HepG2 (cell line): Measurements from ENCODE around the gene STARD13. TPM values are rescaled to one million over a fixed set of nuclear protein-coding genes. Genes with fewer than 3 reads are reported as not detected.

Experiments
- ATAC-seq: fragments of 200-7000 bp; cut with Tn5 transposase; 3 replicates; pipeline ENCODE4 v1.9.1; 2020; ENCODE audit warnings: mild to moderate bottlenecking, moderate library complexity
- BruUV-seq: library from RNA; stranded (reverse); fragments of 400-500 nt; replicated peaks from 2 replicates; lab custom pipeline; 2021; lab: Mats Ljungman, UMichigan
- CTCF ChIA-PET: fragments of 300-600 bp; formaldehyde crosslinking; extraction: SDS; loops from one replicate; lab custom pipeline; 2021; ENCODE audit warnings: low total read pairs, inconsistent platforms, low intra/inter-chr PET ratio; lab: Yijun Ruan, JAX
- POLR2A ChIA-PET: fragments of 350-600 bp; sonication (Branson Sonifier 250); formaldehyde crosslinking; loops from one replicate; lab custom pipeline; 2020; ENCODE audit warnings: antibody characterized with exemption, inconsistent platforms; lab: Yijun Ruan, JAX
- DNase-seq: peaks from one replicate; pipeline ENCODE4 v3.0.0-alpha.2; 2015; ENCODE audit warnings: low spot score
- FAIRE-seq: peaks from 3 replicates; lab custom pipeline; 2011; peaks lifted over from hg19 to GRCh38; lab: Jason Lieb, UNC
- H2AFZ ChIP-seq: one replicate; pipeline ENCODE4 v1.6.1; 2011; ENCODE audit warnings: low read length, inconsistent platforms
- H3K27ac ChIP-seq: fragments of 300-600 bp; 3 replicates; pipeline ENCODE4 v1.8.0; 2011; ENCODE audit warnings: mixed run types, mild to moderate bottlenecking, mixed read lengths, low read length, inconsistent platforms; ENCODE audit not compliant: insufficient read depth; ENCODE audit errors: extremely low read length
- H3K27me3 ChIP-seq, 2 experiments: fragments of 200-600 bp in 1 of 2; 2 replicates in 1 of 2; 3 replicates in 1 of 2; pipeline versions ENCODE4 v1.6.0 to v1.8.0; 2011; ENCODE audit warnings: low read length in 2 of 2, mild to moderate bottlenecking in 2 of 2, moderate library complexity in 2 of 2, inconsistent platforms in 1 of 2; ENCODE audit not compliant: insufficient read depth in 2 of 2, control insufficient read depth in 1 of 2
- H3K36me3 ChIP-seq, 2 experiments: fragments of 200-600 bp in 1 of 2; replicated peaks in 1 of 2; 2 replicates in 1 of 2; 3 replicates in 1 of 2; pipeline versions ENCODE4 v1.5.1 to v1.8.0; 2011; ENCODE audit warnings: low read length in 2 of 2, inconsistent platforms in 1 of 2; ENCODE audit not compliant: insufficient read depth in 2 of 2, control insufficient read depth in 1 of 2
- H3K4me1 ChIP-seq: 2 replicates; pipeline ENCODE4 v1.5.1; 2012; ENCODE audit warnings: low read length, inconsistent platforms; ENCODE audit not compliant: insufficient read depth
- H3K4me2 ChIP-seq: 2 replicates; pipeline ENCODE4 v1.6.0; 2011; ENCODE audit warnings: low read depth, low read length, inconsistent platforms
- H3K4me3 ChIP-seq, 3 experiments: fragments of 200-600 bp in 1 of 3; sonication (generic), shearing (Covaris generic) in 1 of 3; replicated peaks in 1 of 3; 2 replicates each; pipeline ENCODE4 v1.5.1; 2011 to 2016; ENCODE audit warnings: low read length in 3 of 3, inconsistent platforms in 2 of 3, low read depth in 2 of 3, mild to moderate bottlenecking in 2 of 3, control low read depth in 1 of 3, mixed read lengths in 1 of 3; ENCODE audit not compliant: insufficient read depth in 1 of 3
- H3K79me2 ChIP-seq: one replicate; pipeline ENCODE4 v1.6.1; 2011; ENCODE audit warnings: low read length, inconsistent platforms; ENCODE audit not compliant: insufficient read depth
- H3K9ac ChIP-seq: 2 replicates; pipeline ENCODE4 v1.6.0; 2011; ENCODE audit warnings: mild to moderate bottlenecking, low read depth, low read length, inconsistent platforms; ENCODE audit not compliant: insufficient read depth
- H3K9me3 ChIP-seq: 2 replicates; pipeline ENCODE4 v1.5.1; 2012; ENCODE audit warnings: mild to moderate bottlenecking, low read length
- H4K20me1 ChIP-seq: 2 replicates; pipeline ENCODE4 v1.6.0; 2011; ENCODE audit warnings: inconsistent platforms, mild to moderate bottlenecking, low read length, moderate library complexity; ENCODE audit not compliant: insufficient read depth
- DR1 ChIP-seq: sonication (generic); formaldehyde crosslinking; IDR thresholded peaks from 2 replicates; pipeline ENCODE4 v1.8.0; 2021; ENCODE audit warnings: mild to moderate bottlenecking, missing genetic modification reagents, inconsistent platforms
- SPEN ChIP-seq: sonication (generic); formaldehyde crosslinking; IDR thresholded peaks from 2 replicates; pipeline ENCODE4 v1.5.1; 2020; ENCODE audit warnings: low read depth, mild to moderate bottlenecking, missing genetic modification reagents
- WGBS: methylation state at CpG from one replicate; pipeline ENCODE4 v1.1.6; 2017; ENCODE audit warnings: low lambda C conversion rate; 5-methylcytosine and 5-hydroxymethylcytosine counted together
- in situ Hi-C: cut with HindIII; loops from 2 replicates; pipeline ENCODE4 v1.10.0; 2017; ENCODE audit warnings: low pct_unique_long_range_greater_than_20kb; ENCODE audit not compliant: extremely low pct_ligation_motif_present
- intact Hi-C: fragments of 100-400 bp; cut with micrococcal nuclease; formaldehyde crosslinking; loops from one replicate; pipeline ENCODE4 v1.10.0; 2022; ENCODE audit not compliant: unreplicated experiment
- polyA plus RNA-seq, 8 experiments: library from polyadenylated mRNA; depleted of rRNA in 3 of 8; stranded (reverse) in 7 of 8; unstranded in 1 of 8; fragments of >200 nt; fragmentation: Illumina TruSeq in 4 of 8; extraction: Trizol in 4 of 8; gene quantifications; 2 replicates each; pipeline versions ENCODE4 v1.2.1 to v1.2.3, GENCODE V29; 2011 to 2016; ENCODE audit warnings: low read depth in 4 of 8, missing spikeins in 1 of 8, mixed read lengths in 1 of 8; ENCODE audit not compliant: insufficient read depth in 1 of 8
- total RNA-seq, 5 experiments: library from RNA; depleted of rRNA; stranded (reverse); fragments of >200 nt; fragmentation: Illumina TruSeq; extraction: Trizol; gene quantifications; 2 replicates each; pipeline ENCODE4 v1.2.3, GENCODE V29; 2016; ENCODE audit warnings: low read depth in 1 of 5
- TF ChIP-seq, protein P1 (sequence below): IDR thresholded peaks from 2 replicates; pipeline ENCODE4 v1.6.1; 2012; ENCODE audit warnings: low read length, improper control_type of control experiment

Gene STARD13
- total and polyA plus RNA-seq, 2 of the 13 experiments (the other 11 are each of a cell fraction or from before 2014, with no cell fraction given) = 12.8 to 14.3 TPM

GRCh38 chr13:33119856-33120543, 165.6 kb downstream of the STARD13 start:
- CTCF ChIA-PET = no interaction called here
- DNase-seq (no peak), FAIRE-seq (no peak), ATAC-seq (no peak)
- Histone ChIP-seq H3K9ac (no peak overlapping the region), H3K9me3 (no peaks in the 10 kb centered on the region), H3K4me2 (no peak overlapping the region), H4K20me1 (no peaks in the 10 kb centered on the region), H3K27me3 (no peaks in the 10 kb centered on the region), H3K4me1 (peaks cover 47% of the 10 kb centered on the region), H3K79me2 (no peaks in the 10 kb centered on the region), H2AFZ (no peak overlapping the region), H3K36me3 (peaks cover 9 to 40% of the 10 kb centered on the region in 2 experiments), H3K4me3 (no peak overlapping the region), H3K27ac (no peak overlapping the region)
- TF ChIP-seq, protein P1, sequence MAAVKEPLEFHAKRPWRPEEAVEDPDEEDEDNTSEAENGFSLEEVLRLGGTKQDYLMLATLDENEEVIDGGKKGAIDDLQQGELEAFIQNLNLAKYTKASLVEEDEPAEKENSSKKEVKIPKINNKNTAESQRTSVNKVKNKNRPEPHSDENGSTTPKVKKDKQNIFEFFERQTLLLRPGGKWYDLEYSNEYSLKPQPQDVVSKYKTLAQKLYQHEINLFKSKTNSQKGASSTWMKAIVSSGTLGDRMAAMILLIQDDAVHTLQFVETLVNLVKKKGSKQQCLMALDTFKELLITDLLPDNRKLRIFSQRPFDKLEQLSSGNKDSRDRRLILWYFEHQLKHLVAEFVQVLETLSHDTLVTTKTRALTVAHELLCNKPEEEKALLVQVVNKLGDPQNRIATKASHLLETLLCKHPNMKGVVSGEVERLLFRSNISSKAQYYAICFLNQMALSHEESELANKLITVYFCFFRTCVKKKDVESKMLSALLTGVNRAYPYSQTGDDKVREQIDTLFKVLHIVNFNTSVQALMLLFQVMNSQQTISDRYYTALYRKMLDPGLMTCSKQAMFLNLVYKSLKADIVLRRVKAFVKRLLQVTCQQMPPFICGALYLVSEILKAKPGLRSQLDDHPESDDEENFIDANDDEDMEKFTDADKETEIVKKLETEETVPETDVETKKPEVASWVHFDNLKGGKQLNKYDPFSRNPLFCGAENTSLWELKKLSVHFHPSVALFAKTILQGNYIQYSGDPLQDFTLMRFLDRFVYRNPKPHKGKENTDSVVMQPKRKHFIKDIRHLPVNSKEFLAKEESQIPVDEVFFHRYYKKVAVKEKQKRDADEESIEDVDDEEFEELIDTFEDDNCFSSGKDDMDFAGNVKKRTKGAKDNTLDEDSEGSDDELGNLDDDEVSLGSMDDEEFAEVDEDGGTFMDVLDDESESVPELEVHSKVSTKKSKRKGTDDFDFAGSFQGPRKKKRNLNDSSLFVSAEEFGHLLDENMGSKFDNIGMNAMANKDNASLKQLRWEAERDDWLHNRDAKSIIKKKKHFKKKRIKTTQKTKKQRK = no peak
- TF ChIP-seq SPEN (CRISPR knock-in tag) = no peak
- no peak for TF ChIP-seq DR1 (CRISPR knock-in tag)
- POLR2A ChIA-PET = no interaction called here
- in situ Hi-C loops (no loop called here), intact Hi-C loops (no loop called here)
- 89% methylated on average over 10 of the region's 10 CpGs for WGBS
- BruUV-seq = no TSS peak
